DMS53 treated with DMSO at 0.1 percent for 48 hours (cell line): ENCODE results near the gene STEAP3.
A peak's percentile ranks its signal among the peaks of the same experiment; 100 is the strongest.

Experiments used
- DNase-seq: peaks from one replicate; lab custom pipeline; 2025; ENCODE audit not compliant: unreplicated experiment; lab: John Stamatoyannopoulos, UW

The STEAP3 gene

DNA sequence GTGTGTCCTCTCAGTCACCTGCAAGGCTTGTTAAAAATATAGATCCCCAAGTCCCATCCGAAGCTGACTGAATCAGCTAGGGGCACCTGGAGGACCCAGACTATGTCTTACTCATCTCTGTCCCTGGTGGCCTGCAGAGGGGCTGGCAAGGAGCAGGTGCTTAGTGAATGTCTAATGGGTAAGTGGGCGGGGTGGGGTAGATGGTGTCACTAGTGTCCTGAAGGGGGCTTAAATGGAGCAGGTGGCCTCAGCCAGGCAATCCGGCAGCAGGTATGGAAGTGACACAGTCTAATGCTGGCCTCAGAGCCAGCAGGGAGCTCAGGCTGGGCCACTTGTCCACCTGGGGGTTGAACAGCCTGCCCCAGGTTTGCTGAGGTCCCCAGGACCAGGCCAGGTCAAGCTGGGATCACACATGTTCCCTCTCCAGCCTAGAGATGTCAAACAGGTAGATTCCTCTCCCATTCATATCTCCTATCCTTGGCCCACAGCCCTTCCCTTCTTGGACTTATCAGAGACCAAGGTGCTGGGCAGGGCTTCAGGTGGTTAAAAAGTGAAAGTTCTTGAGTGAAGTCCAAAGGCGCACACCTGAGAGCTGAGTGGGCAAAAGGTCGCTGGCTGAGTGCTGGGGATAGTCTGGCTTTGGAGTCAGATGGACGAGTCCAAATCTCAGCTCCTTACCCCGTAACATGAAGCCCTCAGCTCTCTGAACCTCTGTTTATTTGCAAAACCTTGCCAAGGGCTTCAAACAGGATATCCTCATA, 1.7 kb downstream of the STEAP3 start:
- no peak for DNase-seq

DNA sequence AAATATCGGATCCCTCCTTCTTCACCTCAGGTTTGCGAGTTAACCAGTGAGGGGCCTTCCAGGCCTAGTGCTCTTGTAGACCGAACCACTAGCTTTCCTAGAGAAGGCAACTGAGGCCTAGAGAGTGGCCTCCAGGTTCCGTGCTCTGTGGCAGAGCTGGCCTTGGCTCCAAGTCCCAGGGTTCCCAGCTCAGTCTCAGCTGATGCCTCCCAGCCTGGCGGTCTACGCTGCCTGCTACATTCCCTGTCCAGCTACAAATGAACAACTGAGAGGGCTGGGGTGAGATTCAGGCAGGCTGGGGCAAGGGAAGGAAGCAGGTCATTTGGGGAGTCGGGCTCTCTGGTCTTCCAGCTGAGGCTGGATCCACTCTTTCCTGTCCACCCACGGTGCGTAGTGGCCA, 2.3 kb downstream of the STEAP3 start:
- no peak for DNase-seq

DNA sequence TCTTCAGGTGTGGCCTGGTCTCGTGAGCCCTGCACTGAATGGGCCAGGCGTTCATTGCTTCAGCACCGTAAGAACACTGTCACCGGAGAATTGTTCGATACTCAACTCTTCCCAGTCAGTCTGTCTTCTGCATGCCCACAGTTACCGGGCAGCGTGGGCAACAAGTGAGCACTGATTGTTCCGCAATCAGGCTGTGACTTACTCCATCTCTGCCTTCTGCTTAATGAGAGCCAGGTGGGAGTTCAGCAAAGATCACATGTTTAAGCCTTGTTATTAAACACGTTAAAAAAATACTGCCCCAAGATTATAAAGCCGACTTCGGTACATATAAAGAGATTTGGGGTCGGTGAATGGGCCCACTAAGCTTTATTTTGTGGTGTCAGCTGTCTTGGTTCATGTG, 3.7 kb downstream of the STEAP3 start:
- no peak for DNase-seq

DNA sequence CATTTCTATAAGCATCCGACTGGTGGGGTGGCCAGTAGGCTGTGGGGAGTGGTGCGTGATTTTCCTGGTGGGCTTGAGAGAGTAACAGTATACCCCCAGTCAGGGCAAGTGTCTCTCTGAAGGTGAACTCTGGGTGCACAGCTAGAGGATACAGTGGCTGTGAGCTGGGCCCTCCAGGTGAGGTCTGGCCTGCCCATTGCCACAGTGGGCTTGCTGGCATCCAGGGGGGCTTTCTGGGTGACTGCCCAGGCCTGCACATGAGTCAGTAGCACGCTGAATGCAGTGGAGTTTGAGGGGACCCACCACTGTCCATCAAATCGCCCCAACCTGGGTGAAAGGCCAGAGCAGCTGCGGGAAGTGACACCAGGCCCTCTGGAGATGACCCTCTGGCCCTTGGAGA, 4.5 kb downstream of the STEAP3 start:
- DNase-seq, result no peak

DNA sequence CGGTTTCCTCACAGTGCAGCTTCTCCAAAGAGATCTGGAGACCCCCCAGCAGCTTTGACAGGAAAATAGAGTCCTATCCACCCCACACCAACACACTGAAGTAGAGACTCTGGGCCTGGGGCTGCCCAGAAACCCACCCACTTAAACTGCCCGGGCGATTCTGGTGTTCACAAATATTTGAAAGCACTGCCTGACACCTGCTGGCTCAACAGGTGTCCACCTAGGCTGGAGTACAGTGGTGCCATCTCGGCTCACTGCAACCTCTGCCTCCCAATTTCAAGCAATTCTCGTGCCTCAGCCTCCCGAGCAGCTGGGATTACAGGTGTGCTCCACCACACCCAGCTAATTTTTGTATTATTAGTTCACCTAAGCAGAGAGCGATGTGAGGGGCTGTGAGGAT, 5.3 kb downstream of the STEAP3 start:
- DNase-seq, result no peak

- DNase-seq, result no peak
These were observed 6.1 kb downstream of the STEAP3 start for GRCh38 chr2:119229716-119230115.

GRCh38 chr2:119230219-119231185, 6.9 kb downstream of the STEAP3 start:
- DNase-seq, result no peak

GRCh38 chr2:119231975-119232665, 8.5 kb downstream of the STEAP3 start:
- DNase-seq, result no peak

GRCh38 chr2:119232666-119232993, 9.0 kb downstream of the STEAP3 start:
- DNase-seq, result no peak

- DNase-seq, result no peak
These were observed 9.8 kb downstream of the STEAP3 start for GRCh38 chr2:119233326-119234020.

- DNase-seq, result no peak
These were observed 10.7 kb downstream of the STEAP3 start for GRCh38 chr2:119234021-119235019.

GRCh38 chr2:119236796-119237195, 13.2 kb downstream of the STEAP3 start:
- no peak for DNase-seq

DNA sequence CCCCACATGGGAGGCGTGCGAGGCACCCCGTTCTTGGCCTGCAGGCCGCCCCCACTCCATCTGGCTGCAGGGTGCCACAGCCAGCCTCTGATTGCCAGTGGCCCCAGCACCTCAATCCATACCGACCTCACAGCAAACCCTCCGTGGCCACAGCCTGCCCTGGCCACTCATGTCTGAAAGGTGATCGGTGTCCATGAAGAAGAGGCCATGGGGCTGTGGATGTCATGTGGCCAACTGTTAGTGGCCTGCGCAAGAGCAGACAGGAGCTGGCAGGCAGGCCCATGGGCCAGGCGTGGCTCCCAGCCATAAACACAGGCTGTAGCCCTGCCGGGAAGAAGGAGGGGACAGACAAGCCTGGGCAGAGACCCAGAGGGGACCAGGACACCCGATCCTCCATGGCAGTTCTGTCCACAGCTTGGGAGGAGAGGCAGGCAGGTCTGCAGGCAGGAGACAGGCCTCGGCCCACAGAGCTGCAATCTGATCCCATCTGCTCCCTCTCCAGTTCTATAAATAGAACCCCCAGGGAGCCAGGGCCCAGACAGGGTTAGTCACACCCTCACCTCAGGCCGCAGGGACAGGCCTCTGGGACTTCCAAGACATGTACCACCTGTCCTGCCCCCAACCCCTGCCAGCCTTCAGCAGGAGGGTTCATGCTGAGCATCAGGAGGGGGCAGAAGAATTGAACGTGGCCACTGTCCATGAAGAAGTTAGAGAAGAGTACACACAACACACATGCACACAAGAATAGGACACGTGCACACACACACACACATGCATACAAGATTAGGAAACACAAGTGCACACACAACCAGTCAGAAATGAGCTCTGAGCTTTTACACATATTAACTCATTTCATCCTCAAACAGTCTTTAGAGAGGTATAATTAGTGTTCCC, 16.9 kb downstream of the STEAP3 start:
- peak; percentile 83 for DNase-seq

- DNase-seq, result no peak
These were observed 17.5 kb downstream of the STEAP3 start for GRCh38 chr2:119241205-119241532.

DNA sequence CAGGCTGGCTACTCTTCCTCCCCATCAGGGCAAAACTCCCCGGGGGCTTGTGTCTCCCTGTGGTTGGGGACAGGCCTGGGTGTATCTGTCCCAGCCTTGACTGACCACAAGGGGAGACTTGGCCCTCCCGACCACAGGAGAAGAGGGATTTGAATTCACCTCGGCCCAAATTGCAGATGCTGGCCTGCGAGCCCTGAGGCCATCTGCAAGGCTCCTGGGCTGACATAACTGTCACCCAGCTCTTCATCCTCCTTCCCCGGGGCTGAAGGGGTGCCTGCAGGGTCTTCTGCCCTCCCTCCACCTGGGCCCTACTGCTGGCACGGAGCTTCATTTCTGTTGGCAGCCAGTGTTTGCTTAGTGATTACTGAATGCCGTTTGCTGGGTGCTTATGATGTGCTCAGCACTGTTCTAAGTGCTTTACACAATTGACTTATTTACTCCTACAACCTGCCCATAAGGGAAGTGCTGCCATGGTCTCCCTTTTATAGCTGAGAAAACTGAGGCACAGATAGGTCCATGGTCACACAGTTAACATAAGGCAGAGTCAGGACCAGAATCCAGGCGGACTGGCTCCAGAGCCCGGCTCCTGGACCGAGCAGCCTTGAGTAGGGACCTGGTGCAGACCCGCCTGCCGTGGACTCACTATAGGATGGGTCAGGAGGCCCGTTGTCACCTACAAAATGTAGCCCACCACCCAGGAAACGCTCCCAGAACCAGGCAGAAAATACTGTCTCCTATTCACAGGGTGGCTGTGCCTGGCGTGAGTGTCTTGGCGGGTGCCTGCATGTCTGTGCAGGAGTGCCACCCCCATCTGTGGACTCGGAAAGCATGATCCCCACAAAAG, 18.9 kb downstream of the STEAP3 start:
- peak; percentile 72 for DNase-seq

DNA sequence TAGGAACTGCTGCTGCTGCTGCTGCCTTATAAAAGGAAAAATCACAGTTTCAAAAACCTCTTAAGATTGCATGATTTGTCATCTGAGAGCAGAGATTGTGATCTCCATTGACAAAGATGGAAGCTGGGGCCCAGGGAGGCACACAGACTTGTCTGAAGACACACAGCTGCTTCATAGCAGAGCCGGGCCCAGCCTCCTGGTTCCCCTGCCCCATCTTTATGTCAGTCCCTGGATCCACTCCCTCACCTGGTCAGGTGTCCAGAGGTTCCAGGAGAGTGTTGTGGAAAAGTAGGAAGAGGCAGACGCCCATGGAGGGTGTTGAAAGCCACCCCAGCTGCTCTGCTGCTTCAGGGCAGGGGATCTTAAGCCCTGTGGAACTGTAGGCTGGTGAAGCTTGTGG, 20.0 kb downstream of the STEAP3 start:
- DNase-seq, result no peak

DNA sequence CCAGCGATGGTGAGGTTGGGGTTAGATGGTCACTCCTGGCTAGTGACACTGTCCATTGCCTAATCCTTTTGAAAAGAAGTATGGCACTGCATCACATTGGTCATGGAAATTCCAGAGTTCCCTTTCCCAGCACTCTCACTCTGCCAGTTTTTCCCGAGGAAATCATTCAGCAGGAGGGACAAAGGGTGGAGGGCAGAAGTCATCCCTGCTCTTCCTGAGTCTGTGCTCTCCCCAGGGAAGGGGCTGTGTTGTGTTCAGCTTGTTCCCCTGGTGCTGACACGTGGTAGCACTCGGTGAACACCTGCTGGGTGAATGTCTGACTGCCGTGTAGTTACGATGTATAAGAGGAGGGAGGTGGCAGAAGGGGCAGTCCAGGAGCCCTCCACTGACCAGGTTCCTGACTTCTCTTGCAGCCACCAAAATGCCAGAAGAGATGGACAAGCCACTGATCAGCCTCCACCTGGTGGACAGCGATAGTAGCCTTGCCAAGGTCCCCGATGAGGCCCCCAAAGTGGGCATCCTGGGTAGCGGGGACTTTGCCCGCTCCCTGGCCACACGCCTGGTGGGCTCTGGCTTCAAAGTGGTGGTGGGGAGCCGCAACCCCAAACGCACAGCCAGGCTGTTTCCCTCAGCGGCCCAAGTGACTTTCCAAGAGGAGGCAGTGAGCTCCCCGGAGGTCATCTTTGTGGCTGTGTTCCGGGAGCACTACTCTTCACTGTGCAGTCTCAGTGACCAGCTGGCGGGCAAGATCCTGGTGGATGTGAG, 21.6 kb downstream of the STEAP3 start:
- no peak for DNase-seq
